WTC11 (cell line): ENCODE results near the gene AFAP1L1. TPM values are rescaled to one million over a fixed set of nuclear protein-coding genes. Genes with fewer than 3 reads are reported as not detected.

Source experiments
- ATAC-seq: fragments of 200-7000 bp; cut with Tn5 transposase; 2 replicates; pipeline ENCODE4 v1.10.0; 2021; ENCODE audit warnings: mild to moderate bottlenecking, moderate library complexity
- CTCF ChIA-PET: fragments of 300-600 bp; sonication (Branson Sonifier 250); formaldehyde crosslinking; loops from one replicate; lab custom pipeline; 2021; ENCODE audit warnings: antibody characterized with exemption; lab: Charles Lee
- POLR2A ChIA-PET: fragments of 350-600 bp; sonication (Branson Sonifier 250); formaldehyde crosslinking; loops from one replicate; lab custom pipeline; 2021; ENCODE audit warnings: antibody characterized with exemption; lab: Charles Lee
- DNase-seq: peaks from one replicate; pipeline ENCODE4 v3.0.0; 2021; ENCODE audit warnings: low spot score
- H3K27ac Mint-ChIP-seq: 2 replicates; pipeline ENCODE4 v1.8.0; 2021; ENCODE audit warnings: mixed read lengths
- H3K27me3 Mint-ChIP-seq: 2 replicates; pipeline ENCODE4 v1.8.0; 2021; ENCODE audit warnings: low read depth, mild to moderate bottlenecking, moderate library complexity, mixed read lengths
- H3K36me3 Mint-ChIP-seq: 2 replicates; pipeline ENCODE4 v1.8.0; 2021; ENCODE audit warnings: mixed read lengths
- H3K4me1 Mint-ChIP-seq: 2 replicates; pipeline ENCODE4 v1.8.0; 2022; ENCODE audit warnings: mixed read lengths
- H3K4me3 Mint-ChIP-seq: 2 replicates; pipeline ENCODE4 v1.8.0; 2021; ENCODE audit warnings: mild to moderate bottlenecking, moderate library complexity, mixed read lengths
- H3K9me3 Mint-ChIP-seq: 2 replicates; pipeline ENCODE4 v1.8.0; 2021; ENCODE audit warnings: mixed read lengths
- ARID4B ChIP-seq: sonication (generic); formaldehyde crosslinking; IDR thresholded peaks from 2 replicates; pipeline ENCODE4 v1.8.0; 2023; ENCODE audit warnings: missing genetic modification reagents, mild to moderate bottlenecking, borderline replicate concordance
- ATF3 ChIP-seq: sonication (generic); formaldehyde crosslinking; conservative IDR thresholded peaks from 2 replicates; pipeline ENCODE4 v1.8.1; 2022; ENCODE audit warnings: mild to moderate bottlenecking, missing genetic modification reagents
- CDX4 ChIP-seq: fragments of 250-450 bp; sonication (Bioruptor Pico); IDR thresholded peaks from 2 replicates; pipeline ENCODE4 v1.9.0; 2021; ENCODE audit warnings: moderate library complexity, mild to moderate bottlenecking, inconsistent platforms, borderline replicate concordance
- E2F1 ChIP-seq: sonication (generic); formaldehyde crosslinking; IDR thresholded peaks from 2 replicates; pipeline ENCODE4 v1.8.0; 2022; ENCODE audit warnings: mild to moderate bottlenecking, missing genetic modification reagents
- ELF4 ChIP-seq: sonication (generic); formaldehyde crosslinking; IDR thresholded peaks from 2 replicates; pipeline ENCODE4 v1.8.1; 2022; ENCODE audit warnings: low read depth, mild to moderate bottlenecking, moderate library complexity, missing genetic modification reagents
- FOXP1 ChIP-seq: sonication (generic); formaldehyde crosslinking; IDR thresholded peaks from 2 replicates; pipeline ENCODE4 v1.8.0; 2022; ENCODE audit warnings: missing genetic modification reagents, mild to moderate bottlenecking, moderate library complexity, borderline replicate concordance
- HMGXB4 ChIP-seq: sonication (generic); formaldehyde crosslinking; IDR thresholded peaks from 2 replicates; pipeline ENCODE4 v1.8.1; 2023; ENCODE audit warnings: mild to moderate bottlenecking, moderate library complexity, missing genetic modification reagents
- IRF1 ChIP-seq: sonication (generic); formaldehyde crosslinking; IDR thresholded peaks from 2 replicates; pipeline ENCODE4 v1.8.0; 2023; ENCODE audit warnings: missing genetic modification reagents
- NR2C2 ChIP-seq: sonication (generic); formaldehyde crosslinking; IDR thresholded peaks from 2 replicates; pipeline ENCODE4 v1.8.0; 2022; ENCODE audit warnings: mild to moderate bottlenecking, missing genetic modification reagents
- OVOL2 ChIP-seq: fragments of 250-450 bp; sonication (Bioruptor Pico); IDR thresholded peaks from 2 replicates; pipeline ENCODE4 v1.9.0; 2021; ENCODE audit warnings: mild to moderate bottlenecking, borderline replicate concordance
- PREB ChIP-seq: sonication (generic); formaldehyde crosslinking; IDR thresholded peaks from 2 replicates; pipeline ENCODE4 v1.8.1; 2022; ENCODE audit warnings: mild to moderate bottlenecking, missing genetic modification reagents, moderate library complexity, borderline replicate concordance
- SOX15 ChIP-seq: fragments of 250-450 bp; sonication (Bioruptor Pico); IDR thresholded peaks from 2 replicates; pipeline ENCODE4 v1.9.0; 2021; ENCODE audit warnings: mild to moderate bottlenecking
- SP1 ChIP-seq: sonication (generic); formaldehyde crosslinking; conservative IDR thresholded peaks from 2 replicates; pipeline ENCODE4 v1.8.1; 2022; ENCODE audit warnings: missing genetic modification reagents
- STAT6 ChIP-seq: sonication (generic); formaldehyde crosslinking; conservative IDR thresholded peaks from 2 replicates; pipeline ENCODE4 v1.8.1; 2023; ENCODE audit warnings: mild to moderate bottlenecking, low read depth, missing genetic modification reagents, moderate library complexity
- ZNF219 ChIP-seq: sonication (generic); formaldehyde crosslinking; IDR thresholded peaks from 2 replicates; pipeline ENCODE4 v1.8.0; 2023; ENCODE audit warnings: missing genetic modification reagents, mild to moderate bottlenecking, borderline replicate concordance
- ZNF317 ChIP-seq: sonication (generic); formaldehyde crosslinking; IDR thresholded peaks from 2 replicates; pipeline ENCODE4 v1.8.1; 2023; ENCODE audit warnings: low read depth, mild to moderate bottlenecking, moderate library complexity, missing genetic modification reagents, borderline replicate concordance
- total RNA-seq: library from RNA; stranded (reverse); gene quantifications from 3 replicates; pipeline ENCODE4 v1.2.3, GENCODE V29; 2021

Gene AFAP1L1
- total RNA-seq, 1 experiment from 2014 or later, result 8.4 TPM

GRCh38 chr5:149223081-149223848, 48.4 kb upstream of the AFAP1L1 start:
- Mint-ChIP-seq H3K27me3 (no peaks in the 10 kb centered on the region; the same call in 1 of the 2 replicates), H3K36me3 (no peaks in the 10 kb centered on the region), H3K4me3 (no peak overlapping the region), H3K9me3 (no peaks in the 10 kb centered on the region), H3K27ac (no peak overlapping the region), H3K4me1 (no peaks in the 10 kb centered on the region)
- no peak for DNase-seq
- no peak; the same call in 1 of the 2 replicates for ATAC-seq
- no peak for TF ChIP-seq SP1
- TF ChIP-seq FOXP1, result no peak
- TF ChIP-seq ELF4 (CRISPR knock-in tag), result no peak
- no peak for TF ChIP-seq ATF3 (CRISPR knock-in tag)
- TF ChIP-seq SOX15 (CRISPR knock-in tag), result no peak
- no peak for TF ChIP-seq IRF1 (CRISPR knock-in tag)
- TF ChIP-seq NR2C2 (CRISPR knock-in tag), result no peak
- TF ChIP-seq HMGXB4 (CRISPR knock-in tag), result no peak
- no peak for TF ChIP-seq PREB (CRISPR knock-in tag)
- no peak for TF ChIP-seq OVOL2
- no peak for TF ChIP-seq ARID4B (CRISPR knock-in tag)
- TF ChIP-seq ZNF219 (CRISPR knock-in tag), result no peak
- no peak for TF ChIP-seq STAT6 (CRISPR knock-in tag)
- TF ChIP-seq ZNF317, result no peak
- TF ChIP-seq E2F1, result no peak
- no peak for TF ChIP-seq CDX4 (CRISPR knock-in tag)
- CTCF ChIA-PET, result interaction anchor here (0.6 to 3.1 kb wide), 10 partner anchors 15 to 144 kb away, joined by 3 to 25 read pairs (median 4); partner anchors contain the start of gene ABLIM3
- POLR2A ChIA-PET, result interaction anchor here (0.5 kb wide), 1 partner anchor 452 kb away, joined by 4 read pairs; no protein-coding TSS in a partner anchor
